ENCODE results near the gene CHD2.
"Not testable (repeated sequence)": the region's sequence is repeated elsewhere in the genome, so short reads cannot be mapped to it uniquely, and the experiment has no call there.

CHD2 gene

DNA sequence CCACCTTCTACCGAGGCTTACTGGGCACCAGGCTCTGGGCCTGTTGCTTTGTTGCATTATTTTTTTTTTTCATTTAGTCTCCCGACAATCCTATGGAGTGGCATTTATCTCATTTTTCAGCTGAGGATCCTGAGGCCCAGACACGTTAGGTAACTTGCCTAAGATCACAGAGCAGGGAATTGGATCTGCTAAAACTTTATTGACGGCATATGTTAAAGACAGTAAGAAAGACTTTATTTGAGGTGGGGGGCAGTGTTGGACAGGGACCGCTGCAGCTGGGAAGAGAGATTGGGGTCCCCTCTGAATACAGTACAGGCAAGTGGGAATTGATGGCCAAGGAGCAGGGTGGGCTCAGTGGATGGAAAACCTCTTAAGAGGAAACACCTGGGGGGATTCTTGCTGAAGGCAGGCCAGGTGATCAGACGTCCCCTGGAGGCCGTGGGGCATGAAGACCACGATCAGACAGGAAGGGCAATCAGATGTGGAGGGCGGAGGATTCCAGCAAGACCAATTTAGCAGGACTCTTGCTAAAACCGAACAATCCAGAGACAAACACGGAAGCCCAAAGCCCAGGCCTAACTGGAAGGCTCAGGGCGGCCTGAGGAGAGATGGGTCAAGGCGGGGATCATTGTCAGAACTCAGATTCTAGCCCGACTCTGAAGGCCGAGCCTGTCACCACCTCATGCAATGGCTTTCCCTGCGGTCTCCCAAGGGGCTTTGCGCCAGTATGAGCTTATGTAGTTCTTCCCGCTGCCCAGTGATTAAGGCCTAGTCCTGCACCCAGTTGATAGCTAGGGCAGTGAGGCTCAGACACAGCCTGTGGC, 135.2 kb downstream of the CHD2 start:
- DNase-seq (ENCODE audit: low read depth in 2 of 2): no peak

- peak in 1 of 2 experiments; percentile 23 for DNase-seq (ENCODE audit: low read depth in 2 of 2)
These were observed 136.1 kb downstream of the CHD2 start for GRCh38 chr15:93035953-93036810.

DNA sequence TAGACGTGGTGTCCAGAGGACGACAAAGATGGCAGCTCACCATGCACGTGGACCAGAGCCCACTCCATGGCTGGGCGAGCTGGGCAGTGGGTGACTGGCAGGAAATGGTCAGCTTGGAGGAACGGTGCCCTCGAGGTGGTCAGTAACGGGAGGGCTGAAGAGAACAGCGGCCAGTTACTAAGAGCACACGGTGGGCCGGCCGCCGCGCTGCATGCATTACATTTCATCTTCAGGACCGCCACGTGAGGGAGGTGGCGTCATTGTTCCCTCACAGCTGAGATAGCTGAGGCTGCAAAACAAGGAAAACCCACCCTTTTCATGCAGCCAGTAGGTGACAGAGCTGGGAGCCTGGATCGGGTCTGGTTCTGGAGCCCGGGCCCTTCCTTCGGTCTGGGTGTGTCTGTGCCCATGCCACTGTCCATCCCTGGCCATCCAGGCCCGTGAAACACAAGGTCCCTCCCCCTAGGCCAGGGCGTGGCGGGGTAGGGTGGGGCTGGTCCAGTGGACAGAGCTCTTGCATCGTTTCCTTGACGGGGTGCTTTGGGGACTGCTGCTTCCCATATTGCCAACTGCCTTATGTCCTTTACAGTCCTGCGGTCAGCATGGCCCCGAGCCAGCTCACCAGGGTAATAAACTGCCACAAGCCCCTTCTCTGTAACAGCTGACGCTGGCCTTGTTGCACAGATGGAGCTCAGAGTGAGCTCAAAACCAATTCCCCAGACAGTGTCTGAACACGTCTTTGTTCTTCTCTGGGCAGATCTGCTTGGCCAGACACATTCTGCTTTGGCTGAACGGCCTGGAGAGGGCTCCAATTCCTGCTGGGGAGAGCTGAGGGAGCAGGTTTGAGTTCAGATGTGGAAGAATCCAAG, 137.1 kb downstream of the CHD2 start:
- no peak for DNase-seq (ENCODE audit: low read depth in 2 of 2)

GRCh38 chr15:93037820-93038705, 137.9 kb downstream of the CHD2 start:
- DNase-seq (ENCODE audit: low read depth in 2 of 2): no peak

DNA sequence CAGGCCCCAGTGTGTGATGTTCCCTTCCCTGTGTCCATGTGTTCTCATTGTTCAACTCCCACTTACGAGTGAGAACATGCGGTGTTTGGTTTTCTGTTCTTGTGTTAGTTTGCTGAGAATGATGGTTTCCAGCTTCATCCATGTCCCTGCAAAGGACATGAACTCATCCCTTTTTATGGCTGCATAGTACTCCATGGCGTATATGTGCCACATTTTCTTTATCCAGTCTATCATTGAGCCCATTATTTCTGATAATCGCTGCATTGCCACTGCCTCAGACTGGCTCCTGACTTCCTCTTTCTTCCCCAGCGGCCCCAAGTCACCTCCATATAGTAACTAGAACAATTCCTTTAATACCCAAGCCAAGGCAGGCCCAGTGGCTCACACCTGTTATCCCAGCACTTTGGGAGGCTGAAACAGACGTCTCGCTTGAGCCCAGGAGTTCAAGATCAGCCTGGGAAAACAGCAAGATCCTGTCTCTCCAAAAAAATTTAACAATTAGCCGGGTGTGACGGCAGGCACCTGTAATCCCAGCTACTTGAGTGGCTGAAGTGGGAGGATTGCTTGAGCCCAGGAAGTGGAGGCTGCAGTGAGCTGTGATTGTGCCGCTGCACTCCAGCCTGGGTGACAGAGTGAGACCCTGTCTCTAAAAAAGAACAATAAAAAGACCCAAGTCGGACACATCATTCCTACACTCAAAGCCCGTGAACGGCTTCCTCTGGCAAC, 139.6 kb downstream of the CHD2 start:
- DNase-seq (ENCODE audit: low read depth in 2 of 2): not testable (repeated sequence)

- no peak for DNase-seq (ENCODE audit: low read depth in 2 of 2)
These were observed 140.4 kb downstream of the CHD2 start for GRCh38 chr15:93040288-93041158.

DNA sequence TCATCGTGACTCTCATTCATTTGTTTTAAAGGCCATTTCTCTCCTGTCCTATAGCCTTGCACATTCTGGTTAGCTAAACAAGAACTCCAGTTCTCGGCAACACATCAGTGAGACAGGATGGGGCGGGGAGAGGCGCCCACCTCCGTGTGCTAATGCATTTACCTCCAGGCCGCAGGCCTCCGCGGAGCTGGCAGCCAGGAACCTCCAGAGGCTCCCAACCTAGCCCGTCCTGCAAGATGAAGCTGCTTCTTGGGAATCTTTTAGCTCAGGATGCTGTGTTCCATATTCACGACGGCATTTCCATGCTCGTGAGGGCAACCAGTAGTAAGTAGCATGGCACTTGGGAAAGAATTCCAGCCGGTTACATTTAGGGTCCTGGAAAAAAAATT, 141.0 kb downstream of the CHD2 start:
- DNase-seq (ENCODE audit: low read depth in 2 of 2): no peak

DNA sequence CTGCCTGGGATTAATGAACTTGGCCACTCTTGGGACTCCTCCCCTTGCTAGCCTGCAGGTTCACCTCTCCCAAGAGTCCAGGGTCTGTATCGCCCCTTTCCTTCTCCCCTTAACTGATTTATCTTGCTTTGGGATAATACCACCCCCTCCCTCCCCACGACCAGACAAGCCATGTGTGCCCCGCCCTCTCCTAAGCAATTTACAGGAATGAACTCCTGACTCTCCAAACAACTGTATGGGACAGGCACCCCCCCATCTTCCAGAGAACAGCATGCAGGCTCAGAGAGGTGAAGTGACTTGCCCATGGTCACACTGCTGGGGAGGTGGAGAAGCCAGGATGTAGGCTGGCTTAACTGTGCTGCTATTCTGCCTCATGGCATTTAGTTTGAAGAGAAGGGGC, 142.1 kb downstream of the CHD2 start:
- no peak for DNase-seq (ENCODE audit: low read depth in 2 of 2)

DNA sequence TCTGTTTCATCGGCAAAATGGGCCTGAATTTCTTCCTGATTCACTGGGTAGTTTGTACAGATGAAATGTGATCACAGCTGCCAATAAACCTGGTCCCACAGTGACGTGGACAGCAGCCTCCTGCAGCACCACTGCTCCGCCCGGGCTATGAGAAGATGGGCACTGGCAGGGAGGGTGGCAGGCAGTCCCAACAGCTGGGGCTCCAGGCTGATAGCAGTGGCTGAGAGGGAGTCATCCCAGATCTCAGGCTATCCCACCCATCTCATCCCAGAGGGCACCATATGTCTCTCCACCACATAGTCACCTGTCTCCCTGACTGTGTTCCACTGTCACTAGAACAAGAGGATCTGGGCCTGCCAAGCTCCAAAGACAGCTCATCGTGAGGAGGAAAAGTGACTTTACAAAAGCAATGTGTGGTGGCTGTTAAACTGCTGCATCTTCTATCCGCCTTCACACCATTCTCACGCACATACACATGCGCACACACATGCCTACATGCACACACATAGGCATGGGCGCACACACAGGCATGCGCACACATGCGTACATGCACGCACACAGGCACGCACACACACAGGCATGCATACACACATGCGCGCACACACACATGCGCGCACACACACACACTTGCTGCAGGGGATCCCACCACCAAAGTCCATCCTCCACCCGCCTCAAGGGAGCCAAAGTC, 142.7 kb downstream of the CHD2 start:
- no peak for DNase-seq (ENCODE audit: low read depth in 2 of 2)

- no peak for DNase-seq (ENCODE audit: low read depth in 2 of 2)
These were observed 143.6 kb downstream of the CHD2 start for GRCh38 chr15:93043621-93044300.

DNA sequence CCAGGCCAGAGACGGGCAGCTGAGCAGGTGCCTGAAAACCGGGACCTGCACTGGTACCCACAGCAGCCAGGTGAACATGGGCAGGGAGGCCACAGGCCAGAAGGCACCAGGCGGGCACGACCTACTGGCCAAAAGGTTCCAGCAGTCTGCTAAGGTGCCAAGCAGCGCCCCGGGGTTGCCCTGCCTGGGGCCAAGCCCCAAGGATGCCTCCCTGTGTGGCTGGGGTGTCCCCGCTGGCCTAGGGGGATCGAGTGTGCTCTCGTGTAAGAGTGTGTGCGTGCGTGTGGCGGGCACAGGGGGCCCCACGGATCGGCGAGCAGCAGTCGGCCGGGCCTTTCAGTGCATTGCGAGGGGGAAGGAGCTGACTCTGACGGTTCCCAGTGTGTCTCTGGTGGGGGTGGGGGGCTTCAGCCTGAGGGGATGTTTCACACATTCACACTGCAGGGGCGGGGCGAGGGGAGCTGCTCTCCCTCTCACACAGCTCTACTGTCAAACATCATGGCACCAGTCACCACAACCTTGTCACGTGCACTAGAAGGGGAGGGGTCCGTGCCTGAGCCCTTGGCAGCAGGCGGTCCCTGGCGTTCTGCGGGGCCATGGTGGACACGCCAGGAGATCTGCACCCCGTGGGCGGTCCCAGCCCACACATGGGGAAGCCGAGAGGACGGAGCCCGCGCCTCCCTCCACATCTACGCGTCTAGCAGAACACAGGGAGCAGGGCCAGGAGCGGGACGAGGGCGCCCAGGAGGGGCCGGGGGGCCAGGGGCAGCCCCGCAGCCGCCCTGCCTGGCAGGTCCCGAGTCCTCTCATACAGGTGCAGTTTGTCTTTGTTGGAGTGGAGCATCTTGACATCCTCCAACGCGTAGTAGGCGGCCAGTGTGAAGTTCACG, 144.4 kb downstream of the CHD2 start:
- no peak for DNase-seq (ENCODE audit: low read depth in 2 of 2)

- no peak for DNase-seq (ENCODE audit: low read depth in 2 of 2)
These were observed 145.2 kb downstream of the CHD2 start for GRCh38 chr15:93045191-93045785.

- DNase-seq (ENCODE audit: low read depth in 2 of 2): no peak
These were observed 146.0 kb downstream of the CHD2 start for GRCh38 chr15:93046120-93046519.

- no peak for DNase-seq (ENCODE audit: low read depth in 2 of 2)
These were observed 146.6 kb downstream of the CHD2 start for GRCh38 chr15:93046721-93047120.

GRCh38 chr15:93047621-93048425, 147.7 kb downstream of the CHD2 start:
- no peak for DNase-seq (ENCODE audit: low read depth in 2 of 2)

DNA sequence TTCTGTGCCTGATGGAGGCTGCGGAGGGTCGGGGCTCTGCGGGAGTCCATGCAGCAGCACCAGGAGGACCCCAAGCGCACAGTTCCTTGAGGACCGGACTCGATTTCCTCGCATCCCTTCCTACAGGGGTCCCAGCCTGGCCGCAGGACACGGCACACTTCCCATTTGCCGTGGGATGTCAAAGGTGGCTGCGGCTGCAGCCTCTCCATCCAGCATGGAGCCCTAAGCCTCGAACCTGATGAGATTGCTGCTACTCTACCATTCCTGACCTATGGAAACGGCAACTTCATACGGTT, 148.2 kb downstream of the CHD2 start:
- no peak for DNase-seq (ENCODE audit: low read depth in 2 of 2)
